ENCODE data around the gene COL4A3.
A peak's percentile ranks its signal among the peaks of the same experiment; 100 is the strongest.

Gene COL4A3

GRCh38 chr2:227360351-227360750 is 195.9 kb downstream of the COL4A3 start:
- Histone ChIP-seq H3K36me3 (replicated peaks) (peaks cover 9% of the 10 kb centered on the region), H3K27ac (no peak overlapping the region), H3K4me3 (ENCODE audit: low read depth, low read length) (no peak overlapping the region), H3K27me3 (replicated peaks) (no peaks in the 10 kb centered on the region)
- in situ Hi-C loops (cut with HindIII; ENCODE audit: low pct_ligation_motif_present, low sequenced_read_pairs) = no loop called here
- no peak for DNase-seq
- TF ChIP-seq CTCF (IDR thresholded peaks at IDR 0.05; ENCODE audit: low read depth, low read length, missing control alignments) = no peak

GRCh38 chr2:227363756-227364155 is 199.3 kb downstream of the COL4A3 start:
- no peak for DNase-seq
- Histone ChIP-seq H3K27ac (no peak overlapping the region), H3K36me3 (replicated peaks) (peaks cover 7% of the 10 kb centered on the region), H3K27me3 (replicated peaks) (no peaks in the 10 kb centered on the region), H3K4me3 (ENCODE audit: low read depth, low read length) (no peak overlapping the region)
- peak; percentile 34 for TF ChIP-seq CTCF (IDR thresholded peaks at IDR 0.05; ENCODE audit: low read depth, low read length, missing control alignments)
- in situ Hi-C loops (cut with HindIII; ENCODE audit: low pct_ligation_motif_present, low sequenced_read_pairs) = no loop called here

All from brain microvascular endothelial cell (primary cell).